ENCODE data around the gene MSH5. TPM values are rescaled to one million over a fixed set of nuclear protein-coding genes. Genes with fewer than 3 reads are reported as not detected.

MSH5 gene
- total RNA-seq, 1 experiment from 2014 or later, result 22.7 TPM

DNA sequence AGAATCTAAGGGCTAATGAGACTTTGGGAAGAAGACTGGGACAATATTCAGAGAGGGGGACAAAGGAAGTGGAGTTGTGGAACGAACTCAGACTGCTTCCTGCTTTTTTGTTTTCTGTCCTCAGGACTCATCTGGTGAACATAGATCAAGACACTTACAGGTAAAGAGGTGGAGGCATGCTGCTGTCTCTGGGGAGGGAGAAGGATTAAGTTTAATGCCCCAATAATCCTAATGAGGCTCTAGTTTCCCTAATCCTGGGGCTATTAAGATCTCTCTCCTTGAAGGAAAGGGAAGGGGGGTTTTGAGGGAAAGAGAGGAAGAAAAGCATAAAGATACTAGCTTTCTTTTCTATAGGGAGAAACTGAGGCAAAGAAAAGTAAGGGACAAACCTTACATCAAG, 4.6 kb downstream of the MSH5 start:
- H3K9me2 ChIP-seq (replicated peaks; ENCODE audit: low read length), result no peaks in the 10 kb centered on the region
- TF ChIP-seq EZH2 (IDR thresholded peaks at IDR 0.05; ENCODE audit: low read length, unreplicated experiment), result no peak
- no peak for TF ChIP-seq CTCF (conservative IDR thresholded peaks at IDR 0.05; ENCODE audit: low read depth, low read length)
- no peak for TF ChIP-seq EZH2phosphoT487 (IDR thresholded peaks at IDR 0.05; ENCODE audit: borderline replicate concordance, low read length)
- no peaks in the 10 kb centered on the region for H3F3A ChIP-seq (ENCODE audit: low read length, unreplicated experiment)
- peaks cover 12% of the 10 kb centered on the region for H3K79me2 ChIP-seq (ENCODE audit: low read length)
- ATAC-seq, result no peak
- no peak overlapping the region for H3K4me3 ChIP-seq (ENCODE audit: low read length)
- H4K20me1 ChIP-seq (ENCODE audit: low read length), result no peaks in the 10 kb centered on the region
- intact Hi-C loops (cut with micrococcal nuclease), result no loop called here
- H3K9ac ChIP-seq (ENCODE audit: low read length), result no peak overlapping the region
- no peak overlapping the region for H3K27ac ChIP-seq (ENCODE audit: low read length)
- POLR2A ChIA-PET (ENCODE audit: unreplicated experiment), result no interaction called here
- DNase-seq, result no peak
- peaks cover 22% of the 10 kb centered on the region for H3K4me1 ChIP-seq (ENCODE audit: insufficient read depth, low read length)
- CTCF ChIA-PET, result no interaction called here
- peaks cover 10% of the 10 kb centered on the region; the same call in 1 of the 2 replicates for H3K36me3 ChIP-seq (ENCODE audit: low read depth, low read length)
- BruUV-seq (replicated peaks), result no TSS peak
- H2AFZ ChIP-seq (ENCODE audit: low read length), result no peak overlapping the region
- no peaks in the 10 kb centered on the region for H3K9me3 ChIP-seq (ENCODE audit: low read length)
- H3K4me2 ChIP-seq (ENCODE audit: low read length), result no peak overlapping the region
- no peaks in the 10 kb centered on the region for H3K27me3 ChIP-seq (ENCODE audit: low read length)

GRCh38 chr6:31749301-31750036, 9.7 kb downstream of the MSH5 start:
- Histone ChIP-seq H3K9ac (ENCODE audit: low read length) (no peak overlapping the region), H3F3A (ENCODE audit: low read length, unreplicated experiment) (peaks cover 6% of the 10 kb centered on the region), H3K9me3 (ENCODE audit: low read length) (no peaks in the 10 kb centered on the region), H3K79me2 (ENCODE audit: low read length) (no peaks in the 10 kb centered on the region), H3K4me1 (ENCODE audit: insufficient read depth, low read length) (peaks cover 24% of the 10 kb centered on the region), H4K20me1 (ENCODE audit: low read length) (no peaks in the 10 kb centered on the region), H2AFZ (ENCODE audit: low read length) (no peak overlapping the region), H3K36me3 (ENCODE audit: low read depth, low read length) (peaks cover 5% of the 10 kb centered on the region; the same call in 1 of the 2 replicates), H3K27ac (ENCODE audit: low read length) (no peak overlapping the region), H3K9me2 (replicated peaks; ENCODE audit: low read length) (no peaks in the 10 kb centered on the region), H3K4me3 (ENCODE audit: low read length) (no peak overlapping the region), H3K27me3 (ENCODE audit: low read length) (no peaks in the 10 kb centered on the region), H3K4me2 (ENCODE audit: low read length) (no peak overlapping the region)
- DNase-seq, result no peak
- no peak for TF ChIP-seq CTCF (conservative IDR thresholded peaks at IDR 0.05; ENCODE audit: low read depth, low read length)
- no peak for TF ChIP-seq EZH2phosphoT487 (IDR thresholded peaks at IDR 0.05; ENCODE audit: borderline replicate concordance, low read length)
- TF ChIP-seq EZH2 (IDR thresholded peaks at IDR 0.05; ENCODE audit: low read length, unreplicated experiment), result no peak
- ChIA-PET CTCF (no interaction called here), POLR2A (ENCODE audit: unreplicated experiment) (no interaction called here)
- BruUV-seq (replicated peaks), result no TSS peak
- intact Hi-C loops (cut with micrococcal nuclease), result no loop called here
- ATAC-seq, result no peak

GRCh38 chr6:31750411-31751022, 10.7 kb downstream of the MSH5 start:
- Histone ChIP-seq H3K9ac (ENCODE audit: low read length) (no peak overlapping the region), H3K4me3 (ENCODE audit: low read length) (no peak overlapping the region), H4K20me1 (ENCODE audit: low read length) (no peaks in the 10 kb centered on the region), H3K27ac (ENCODE audit: low read length) (no peak overlapping the region), H2AFZ (ENCODE audit: low read length) (no peak overlapping the region), H3F3A (ENCODE audit: low read length, unreplicated experiment) (peaks cover 6% of the 10 kb centered on the region), H3K4me2 (ENCODE audit: low read length) (no peak overlapping the region), H3K36me3 (ENCODE audit: low read depth, low read length) (peaks cover 5% of the 10 kb centered on the region; the same call in 1 of the 2 replicates), H3K9me2 (replicated peaks; ENCODE audit: low read length) (no peaks in the 10 kb centered on the region), H3K4me1 (ENCODE audit: insufficient read depth, low read length) (peaks cover 24% of the 10 kb centered on the region), H3K27me3 (ENCODE audit: low read length) (no peaks in the 10 kb centered on the region), H3K79me2 (ENCODE audit: low read length) (no peaks in the 10 kb centered on the region), H3K9me3 (ENCODE audit: low read length) (no peaks in the 10 kb centered on the region)
- DNase-seq (no peak), ATAC-seq (no peak)
- TF ChIP-seq CTCF (conservative IDR thresholded peaks at IDR 0.05; ENCODE audit: low read depth, low read length), result no peak
- TF ChIP-seq EZH2phosphoT487 (IDR thresholded peaks at IDR 0.05; ENCODE audit: borderline replicate concordance, low read length), result no peak
- no peak for TF ChIP-seq EZH2 (IDR thresholded peaks at IDR 0.05; ENCODE audit: low read length, unreplicated experiment)
- intact Hi-C loops (cut with micrococcal nuclease), result no loop called here
- CTCF ChIA-PET, result no interaction called here
- POLR2A ChIA-PET (ENCODE audit: unreplicated experiment), result no interaction called here
- BruUV-seq (replicated peaks), result no TSS peak
